ENCODE data around the gene MUL1.

DNA sequence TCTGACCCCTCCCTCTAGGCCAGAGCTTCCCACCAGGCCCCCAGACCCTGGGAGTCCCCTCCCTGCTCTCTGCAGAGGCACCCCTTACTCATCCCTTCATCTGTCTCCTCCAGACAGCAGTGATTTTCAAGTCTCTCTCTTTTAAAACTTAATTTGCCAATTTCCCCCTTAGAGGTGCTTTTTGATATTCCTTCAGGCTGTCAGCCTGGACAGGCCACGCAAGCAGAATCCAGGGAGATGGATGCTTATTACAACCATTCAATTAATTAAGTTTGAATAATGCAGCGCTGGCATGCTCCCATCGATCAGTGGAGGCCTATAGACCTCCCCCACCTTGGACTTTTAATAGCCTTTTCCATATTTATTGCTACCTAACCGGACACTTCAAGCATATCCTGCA, 28.1 kb downstream of the MUL1 start:
- no peak for TF ChIP-seq EZH2 (IDR thresholded peaks at IDR 0.05; ENCODE audit: insufficient read depth, poor library complexity, severe bottlenecking)
- no peak for TF ChIP-seq EZH2phosphoT487 (IDR thresholded peaks at IDR 0.05; ENCODE audit: insufficient read depth, low read depth)

Data from GM23248 (cell line).